SJCRH30 (cell line): ENCODE data around the gene TPSD1. TPM values are rescaled to one million over a fixed set of nuclear protein-coding genes. Genes with fewer than 3 reads are reported as not detected.
"Not testable (repeated sequence)": the region's sequence is repeated elsewhere in the genome, so short reads cannot be mapped to it uniquely, and the experiment has no call there.

Source experiments
- DNase-seq, 2 experiments: peaks; one replicate each; pipeline ENCODE4 v3.0.0-alpha.2; 2015 to 2020
- H3K27ac ChIP-seq: fragments of 250-450 bp; sonication (Bioruptor Pico); 2 replicates; pipeline ENCODE4 v1.5.1; 2020; ENCODE audit warnings: mild to moderate bottlenecking, moderate library complexity
- H3K27me3 ChIP-seq: fragments of 250-450 bp; sonication (Bioruptor Pico); 2 replicates; pipeline ENCODE4 v1.5.1; 2020; ENCODE audit warnings: mild to moderate bottlenecking, moderate library complexity
- H3K36me3 ChIP-seq: fragments of 250-450 bp; sonication (Bioruptor Pico); 2 replicates; pipeline ENCODE4 v1.5.1; 2020; ENCODE audit warnings: mild to moderate bottlenecking, moderate library complexity
- H3K4me1 ChIP-seq: fragments of 250-450 bp; sonication (Bioruptor Pico); 2 replicates; pipeline ENCODE4 v1.5.1; 2020; ENCODE audit warnings: mild to moderate bottlenecking, moderate library complexity
- H3K4me3 ChIP-seq: fragments of 250-450 bp; sonication (Bioruptor Pico); 2 replicates; pipeline ENCODE4 v1.5.1; 2020; ENCODE audit warnings: mild to moderate bottlenecking, moderate library complexity
- H3K9me3 ChIP-seq: fragments of 250-450 bp; sonication (Bioruptor Pico); replicated peaks from 2 replicates; pipeline ENCODE4 v1.5.1; 2020; ENCODE audit warnings: mild to moderate bottlenecking, moderate library complexity
- total RNA-seq: library from RNA; depleted of rRNA; stranded (reverse); fragments of >200 nt; shearing (Covaris generic); gene quantifications from 2 replicates; pipeline ENCODE4 v1.2.3, GENCODE V29; 2014; rRNA removed

Gene TPSD1
- total RNA-seq: not detected in 2 replicates

GRCh38 chr16:1255276-1256122, at the start of gene TPSD1:
Gene TPSD1, plus strand, starts transcription at chr16:1256069. Its CDS starts 212 bp downstream, at chr16:1256281.
- not testable (repeated sequence) for H3K36me3 ChIP-seq, H3K27ac ChIP-seq, H3K4me3 ChIP-seq, DNase-seq, H3K9me3 ChIP-seq, H3K4me1 ChIP-seq
- H3K27me3 ChIP-seq: peaks cover 16% of the 10 kb centered on the region

GRCh38 chr16:1206326-1206725, 49.5 kb upstream of the TPSD1 start:
- Histone ChIP-seq H3K4me1 (no peaks in the 10 kb centered on the region), H3K4me3 (no peak overlapping the region), H3K27me3 (peaks cover 9% of the 10 kb centered on the region; the same call in 1 of the 2 replicates), H3K27ac (no peak overlapping the region), H3K9me3 (no peaks in the 10 kb centered on the region), H3K36me3 (no peaks in the 10 kb centered on the region)
- no peak for DNase-seq

GRCh38 chr16:1206786-1207185, 49.1 kb upstream of the TPSD1 start:
- no peak for DNase-seq
- H3K9me3 ChIP-seq: no peaks in the 10 kb centered on the region
- H3K27ac ChIP-seq: no peak overlapping the region
- peaks cover 9% of the 10 kb centered on the region; the same call in 1 of the 2 replicates for H3K27me3 ChIP-seq
- H3K4me1 ChIP-seq: no peaks in the 10 kb centered on the region
- no peaks in the 10 kb centered on the region for H3K36me3 ChIP-seq
- H3K4me3 ChIP-seq: no peak overlapping the region

GRCh38 chr16:1208239-1208830, 47.5 kb upstream of the TPSD1 start:
- H3K27me3 ChIP-seq: peaks cover 9% of the 10 kb centered on the region; the same call in 1 of the 2 replicates
- DNase-seq: no peak
- H3K4me3 ChIP-seq: no peak overlapping the region
- no peaks in the 10 kb centered on the region for H3K9me3 ChIP-seq
- H3K27ac ChIP-seq: no peak overlapping the region
- no peaks in the 10 kb centered on the region for H3K4me1 ChIP-seq
- no peaks in the 10 kb centered on the region for H3K36me3 ChIP-seq

- peaks cover 9% of the 10 kb centered on the region; the same call in 1 of the 2 replicates for H3K27me3 ChIP-seq
Measured at GRCh38 chr16:1209081-1209480, 46.8 kb upstream of the TPSD1 start.

DNA sequence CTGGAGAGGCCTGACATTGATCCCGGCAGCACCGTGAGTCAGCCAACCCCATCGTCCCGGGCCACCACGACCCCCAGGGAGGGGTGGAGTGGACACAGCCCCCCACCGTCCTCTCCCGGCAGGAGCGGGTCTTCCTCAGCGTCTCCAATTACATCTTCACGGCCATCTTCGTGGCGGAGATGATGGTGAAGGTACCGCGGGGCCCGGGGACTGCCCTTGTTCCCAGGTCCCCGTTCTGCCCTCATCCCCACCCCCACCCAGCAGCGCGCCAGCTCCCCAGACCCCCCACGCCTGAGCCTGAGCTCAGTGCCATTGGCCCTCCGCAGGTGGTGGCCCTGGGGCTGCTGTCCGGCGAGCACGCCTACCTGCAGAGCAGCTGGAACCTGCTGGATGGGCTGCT, 45.4 kb upstream of the TPSD1 start:
- no peak for DNase-seq
- Histone ChIP-seq H3K27me3 (peaks cover 5% of the 10 kb centered on the region; the same call in 1 of the 2 replicates), H3K36me3 (no peaks in the 10 kb centered on the region), H3K4me1 (no peaks in the 10 kb centered on the region), H3K9me3 (no peaks in the 10 kb centered on the region), H3K27ac (no peak overlapping the region), H3K4me3 (no peak overlapping the region)

More at GRCh38 chr16:1209081-1209480, 46.8 kb upstream of the TPSD1 start:
- no peak for DNase-seq
- H3K9me3 ChIP-seq: no peaks in the 10 kb centered on the region
- no peak overlapping the region for H3K27ac ChIP-seq
- H3K36me3 ChIP-seq: no peaks in the 10 kb centered on the region
- H3K4me3 ChIP-seq: no peak overlapping the region
- H3K4me1 ChIP-seq: no peaks in the 10 kb centered on the region

GRCh38 chr16:1211451-1212268, 44.2 kb upstream of the TPSD1 start:
- no peaks in the 10 kb centered on the region for H3K9me3 ChIP-seq
- no peak overlapping the region for H3K27ac ChIP-seq
- no peak for DNase-seq
- no peaks in the 10 kb centered on the region for H3K36me3 ChIP-seq
- H3K27me3 ChIP-seq: no peaks in the 10 kb centered on the region
- H3K4me3 ChIP-seq: no peak overlapping the region
- no peaks in the 10 kb centered on the region for H3K4me1 ChIP-seq

- DNase-seq: no peak
- no peaks in the 10 kb centered on the region for H3K9me3 ChIP-seq
- no peaks in the 10 kb centered on the region for H3K27me3 ChIP-seq
- no peaks in the 10 kb centered on the region for H3K4me1 ChIP-seq
- H3K36me3 ChIP-seq: no peaks in the 10 kb centered on the region
- H3K4me3 ChIP-seq: no peak overlapping the region
- no peak overlapping the region for H3K27ac ChIP-seq
Measured at GRCh38 chr16:1212616-1213194, 43.2 kb upstream of the TPSD1 start.

- DNase-seq: no peak
- no peaks in the 10 kb centered on the region for H3K36me3 ChIP-seq
Measured at GRCh38 chr16:1213231-1213630, 42.6 kb upstream of the TPSD1 start.

GRCh38 chr16:1213796-1214372, 42.0 kb upstream of the TPSD1 start:
- H3K27ac ChIP-seq: no peak overlapping the region
- no peak overlapping the region for H3K4me3 ChIP-seq
- no peak for DNase-seq
- no peaks in the 10 kb centered on the region for H3K4me1 ChIP-seq
- no peaks in the 10 kb centered on the region; the same call in 1 of the 2 replicates for H3K27me3 ChIP-seq
- H3K9me3 ChIP-seq: no peaks in the 10 kb centered on the region
- H3K36me3 ChIP-seq: no peaks in the 10 kb centered on the region

More at GRCh38 chr16:1213231-1213630, 42.6 kb upstream of the TPSD1 start:
- Histone ChIP-seq H3K4me3 (no peak overlapping the region), H3K27me3 (no peaks in the 10 kb centered on the region), H3K9me3 (no peaks in the 10 kb centered on the region), H3K27ac (no peak overlapping the region), H3K4me1 (no peaks in the 10 kb centered on the region)

GRCh38 chr16:1214719-1215118, 41.1 kb upstream of the TPSD1 start:
- Histone ChIP-seq H3K27me3 (peaks cover 8% of the 10 kb centered on the region; the same call in 1 of the 2 replicates), H3K4me1 (no peaks in the 10 kb centered on the region), H3K36me3 (no peaks in the 10 kb centered on the region), H3K27ac (no peak overlapping the region), H3K9me3 (no peaks in the 10 kb centered on the region), H3K4me3 (no peak overlapping the region)
- no peak for DNase-seq

- peaks cover 9% of the 10 kb centered on the region; the same call in 1 of the 2 replicates for H3K27me3 ChIP-seq
- H3K4me1 ChIP-seq: no peaks in the 10 kb centered on the region
- no peaks in the 10 kb centered on the region for H3K9me3 ChIP-seq
- no peak overlapping the region for H3K27ac ChIP-seq
- no peak overlapping the region for H3K4me3 ChIP-seq
- H3K36me3 ChIP-seq: no peaks in the 10 kb centered on the region
- DNase-seq: no peak
Measured at GRCh38 chr16:1215574-1216295, 40.1 kb upstream of the TPSD1 start.

DNA sequence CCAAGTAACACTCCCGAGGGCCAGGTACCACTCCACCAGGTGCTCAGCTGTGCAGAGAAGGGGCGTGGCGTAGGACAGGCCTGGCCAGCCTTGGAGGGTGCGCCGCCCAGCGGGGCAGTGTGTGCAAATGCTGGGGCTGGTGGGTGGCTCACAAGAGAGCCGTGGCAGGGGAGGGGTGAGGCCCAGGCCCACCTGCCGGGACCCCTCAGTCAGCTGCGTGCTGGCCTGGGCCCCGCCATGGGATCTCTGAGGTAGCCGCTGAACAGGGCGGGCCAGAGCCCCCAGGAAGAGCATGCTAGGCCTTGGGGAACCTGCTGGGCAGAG, 39.6 kb upstream of the TPSD1 start:
- H3K27ac ChIP-seq: no peak overlapping the region
- no peaks in the 10 kb centered on the region for H3K9me3 ChIP-seq
- no peak for DNase-seq
- H3K4me3 ChIP-seq: no peak overlapping the region
- H3K27me3 ChIP-seq: peaks cover 9% of the 10 kb centered on the region; the same call in 1 of the 2 replicates
- H3K36me3 ChIP-seq: no peaks in the 10 kb centered on the region
- H3K4me1 ChIP-seq: no peaks in the 10 kb centered on the region
